Brain pericyte (primary cell): Measurements from ENCODE around the gene ZSCAN31.
"Not testable (repeated sequence)": the region's sequence is repeated elsewhere in the genome, so short reads cannot be mapped to it uniquely, and the experiment has no call there.

ENCODE experiments used
- DNase-seq: peaks from one replicate; pipeline ENCODE4 v3.0.0-alpha.2; 2012; ENCODE audit warnings: low read depth, low spot score

The ZSCAN31 gene

DNA sequence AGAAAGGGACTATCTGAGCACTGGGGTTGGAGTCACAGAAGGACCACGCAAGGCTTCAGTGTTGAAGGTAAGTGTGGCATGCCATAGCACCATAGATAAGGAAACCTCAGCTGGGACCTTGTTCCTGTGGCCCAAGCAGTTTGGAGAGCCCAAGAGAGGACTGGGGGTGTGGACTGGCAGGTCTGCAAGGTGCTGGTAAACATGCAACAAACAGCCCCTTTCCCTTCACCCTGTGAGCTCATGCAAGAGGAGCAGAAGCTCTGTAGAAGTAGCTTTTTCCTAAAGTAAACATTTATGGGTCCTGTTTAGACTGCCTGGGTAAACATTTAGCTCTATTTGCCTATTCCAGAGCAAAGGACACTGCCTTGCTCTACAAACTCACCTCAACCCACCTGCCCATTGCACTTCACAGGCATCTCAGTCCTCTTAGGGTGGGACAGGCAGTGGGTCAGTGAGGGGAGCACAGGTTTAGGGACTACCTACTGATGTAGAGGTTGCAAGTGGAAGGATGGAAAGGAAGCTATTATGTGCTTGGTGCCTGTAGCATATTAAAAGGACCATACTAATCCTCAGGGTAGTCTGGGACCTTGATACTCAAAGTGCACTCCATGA lies 12.0 kb downstream of the ZSCAN31 start:
- no peak for DNase-seq

DNA sequence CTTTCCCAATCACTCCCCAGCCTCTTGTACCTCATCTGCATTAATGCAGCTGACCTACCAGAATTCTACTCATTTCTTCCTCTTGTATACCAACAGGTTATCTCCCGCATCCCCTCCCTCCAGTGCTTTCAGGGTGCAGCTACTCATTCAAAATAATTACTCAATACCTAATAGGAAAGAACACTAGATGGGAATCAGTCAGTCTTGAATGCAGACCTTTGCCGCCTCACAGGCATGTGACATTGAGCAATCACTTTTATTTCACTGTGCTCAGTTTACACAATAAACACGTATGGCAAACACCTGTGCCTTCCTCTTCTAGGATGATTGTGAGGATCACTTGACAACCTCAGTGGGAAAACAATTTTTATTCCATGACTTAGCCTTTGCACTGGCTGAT lies 13.3 kb downstream of the ZSCAN31 start:
- DNase-seq = no peak

DNA sequence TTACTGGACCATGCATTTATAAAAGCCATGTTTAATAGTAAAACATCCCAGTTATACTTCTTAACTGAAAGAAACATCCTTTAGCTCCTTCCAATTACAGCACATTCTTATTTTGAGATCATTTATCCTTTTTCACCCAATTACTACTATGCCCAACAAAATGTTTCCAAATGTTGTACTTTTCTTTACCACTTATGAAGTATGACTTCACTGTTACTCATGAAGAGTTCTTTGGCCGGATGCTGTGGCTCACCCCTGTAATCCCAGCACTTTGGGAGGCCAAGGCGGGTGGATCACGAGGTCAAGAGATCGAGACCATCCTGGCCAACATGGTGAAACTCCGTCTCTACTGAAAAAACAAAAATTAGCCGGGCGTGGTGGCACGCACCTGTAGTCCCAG lies 18.1 kb downstream of the ZSCAN31 start:
- DNase-seq = not testable (repeated sequence)

DNA sequence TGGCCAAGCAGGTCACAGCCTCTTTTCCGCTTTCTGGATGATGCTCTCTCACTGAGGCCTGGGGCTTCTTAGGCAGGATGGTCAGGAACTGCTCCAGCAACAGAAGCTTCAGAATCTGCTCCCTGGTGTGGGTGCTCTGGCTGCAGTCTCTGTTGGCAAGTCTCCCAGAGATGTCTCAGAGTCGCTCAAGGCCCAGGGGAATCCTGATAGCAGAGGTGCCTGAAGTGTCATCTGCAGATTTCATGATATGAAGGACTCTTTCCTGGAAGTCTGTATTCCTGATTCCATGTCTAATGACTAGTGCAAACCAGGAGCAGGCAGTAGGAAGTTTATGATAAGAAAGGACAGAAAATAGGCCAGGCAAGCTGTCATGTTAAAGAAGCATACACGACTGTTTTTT lies 20.3 kb downstream of the ZSCAN31 start:
- no peak for DNase-seq

DNA sequence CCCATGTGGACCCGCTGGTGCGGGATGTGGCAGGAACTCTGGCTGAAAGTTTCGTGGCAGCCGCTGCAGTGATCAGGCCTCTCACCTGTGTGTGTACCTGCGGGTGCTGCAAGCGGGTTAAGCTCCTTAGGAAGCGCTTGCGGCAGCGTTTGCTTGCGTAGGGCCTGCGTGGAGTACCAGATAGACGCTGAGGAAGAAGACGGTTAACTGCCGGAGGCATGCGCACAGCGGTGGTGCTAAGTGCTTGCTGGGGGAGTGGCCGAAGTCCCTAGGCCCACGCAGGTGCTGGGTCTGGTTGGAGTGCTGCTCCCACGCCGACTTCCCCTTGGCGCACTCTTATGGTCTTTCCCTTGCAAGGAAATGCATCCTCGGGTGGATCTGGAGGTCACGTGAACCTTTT lies 23.0 kb downstream of the ZSCAN31 start:
- no peak for DNase-seq

DNA sequence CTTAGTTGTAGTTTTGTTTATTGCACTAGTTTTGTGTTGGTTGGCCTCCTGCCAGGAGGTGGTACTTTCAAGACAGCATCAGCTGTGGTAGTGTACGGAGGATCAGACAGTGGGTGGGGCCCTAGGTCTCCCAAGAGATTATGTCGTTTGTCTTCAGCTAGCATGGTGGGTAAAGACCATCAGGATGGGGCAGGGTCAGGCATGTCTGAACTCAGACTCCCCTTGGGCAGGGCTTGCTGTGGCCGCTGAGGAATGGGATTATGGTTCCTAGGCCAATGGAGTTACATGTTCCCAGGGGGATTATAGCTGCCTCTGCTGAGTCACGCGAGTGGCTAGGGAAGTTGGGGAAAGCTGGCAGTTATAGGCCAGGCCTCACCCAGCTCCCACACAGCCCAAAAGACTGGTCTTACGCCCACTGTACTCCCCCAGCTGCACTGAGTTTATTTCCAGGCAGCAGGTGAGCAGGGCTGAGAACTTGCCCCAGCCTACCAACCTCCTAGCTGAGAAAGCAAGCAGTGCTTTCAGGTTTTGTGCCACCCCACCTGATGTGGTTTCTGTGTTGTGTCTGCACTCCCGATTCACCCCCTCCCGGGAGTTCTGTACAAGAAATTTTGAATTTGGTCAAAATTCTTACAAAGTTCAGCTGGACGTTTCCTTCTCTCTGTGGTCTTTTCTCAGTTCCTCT lies 24.7 kb downstream of the ZSCAN31 start:
- no peak for DNase-seq

DNA sequence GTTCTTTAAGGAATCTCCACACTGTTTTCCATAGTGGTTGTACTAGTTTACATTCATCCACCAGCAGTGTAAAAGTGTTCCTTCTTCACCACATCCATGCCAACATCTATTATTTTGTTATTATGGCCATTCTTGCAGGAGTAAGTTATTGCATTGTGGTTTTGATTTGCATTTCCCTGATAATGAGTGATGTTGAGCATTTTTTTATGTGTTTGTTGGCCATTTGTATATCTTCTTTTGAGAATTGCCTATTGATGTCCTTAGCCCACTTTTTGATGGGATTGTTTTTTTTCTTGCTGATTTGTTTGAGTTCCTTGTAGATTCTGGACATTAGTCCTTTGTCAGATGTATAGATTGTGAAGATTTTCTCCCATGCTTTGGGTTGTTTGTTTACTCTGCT lies 29.6 kb downstream of the ZSCAN31 start:
- not testable (repeated sequence) for DNase-seq

DNA sequence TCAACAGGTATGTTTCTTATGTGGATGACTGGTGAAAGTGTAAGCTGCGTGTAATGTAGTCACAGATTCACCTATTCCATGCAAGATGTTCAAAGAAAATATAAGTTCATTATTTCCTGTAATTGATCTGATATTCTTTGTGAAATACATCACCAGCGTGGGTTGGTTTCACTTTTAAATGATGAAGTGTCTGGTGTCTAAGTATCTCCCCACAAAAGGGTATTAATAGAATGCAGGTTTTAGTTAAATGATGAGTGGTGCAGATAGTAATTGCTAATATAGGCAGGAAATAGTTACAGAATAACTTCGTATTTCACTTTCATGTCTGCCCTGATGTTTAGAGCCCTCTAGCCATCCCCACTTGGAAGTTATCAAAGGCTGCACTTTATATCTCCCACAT lies 32.4 kb downstream of the ZSCAN31 start:
- no peak for DNase-seq

DNA sequence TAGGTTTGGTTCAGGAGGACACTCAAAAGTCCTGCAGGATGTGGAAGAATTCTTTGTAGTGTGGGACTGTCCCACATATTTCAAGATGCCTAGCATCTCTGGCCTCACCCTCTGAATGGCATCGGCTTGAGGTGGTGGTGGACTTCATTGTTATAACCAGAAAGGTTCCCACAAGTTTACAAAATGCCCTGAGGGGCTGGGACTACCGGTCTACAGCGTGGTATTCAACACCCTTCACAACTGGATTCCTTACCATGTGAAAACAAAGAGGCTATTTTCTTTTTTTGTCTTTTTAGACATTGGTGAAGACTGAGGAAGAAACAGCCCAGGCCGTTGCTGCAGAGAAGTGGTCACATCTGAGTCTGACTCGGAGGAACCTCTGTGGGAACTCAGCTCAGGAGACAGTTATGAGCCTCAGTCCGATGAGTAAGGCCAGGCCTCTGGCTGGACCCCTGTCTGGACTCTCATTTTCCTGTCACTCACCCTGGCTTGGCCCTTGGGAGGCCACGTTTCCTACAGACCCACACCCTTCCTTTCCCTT lies 39.4 kb downstream of the ZSCAN31 start:
- no peak for DNase-seq

DNA sequence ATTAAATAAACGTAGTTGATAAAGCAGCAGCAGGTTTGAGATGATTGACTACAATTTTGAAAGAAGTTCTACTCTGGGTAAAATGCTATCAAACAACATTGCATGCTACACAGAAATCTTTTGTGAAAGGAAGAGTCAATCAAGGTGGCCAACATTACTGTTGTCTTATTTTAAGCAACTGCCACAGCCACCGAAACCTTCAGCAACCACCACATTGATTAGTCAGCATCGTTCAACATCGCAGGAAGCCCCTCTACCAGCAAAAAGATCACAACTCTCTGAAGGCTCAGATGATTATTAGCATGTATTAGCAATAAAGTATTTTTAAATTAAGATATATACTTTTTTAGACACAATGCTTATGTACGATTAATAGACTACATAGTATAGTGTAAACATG lies 40.6 kb downstream of the ZSCAN31 start:
- DNase-seq = no peak

DNA sequence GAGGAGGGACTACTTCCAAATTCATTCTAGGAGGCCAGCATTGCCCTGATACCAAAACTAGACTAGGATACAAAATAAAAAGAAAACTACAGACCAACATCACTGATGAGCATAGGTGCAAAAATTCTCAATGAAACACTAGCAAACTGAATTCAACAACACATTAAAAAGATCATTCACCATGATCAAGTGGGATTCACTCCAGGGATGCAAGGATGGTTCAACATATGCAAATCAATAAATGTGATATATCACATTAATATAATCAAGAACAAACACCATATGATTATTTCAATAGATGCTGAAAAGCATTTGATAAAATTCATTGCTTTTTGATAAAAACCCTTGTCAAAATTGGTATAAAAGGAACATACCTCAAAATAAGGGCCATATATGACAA lies 44.4 kb downstream of the ZSCAN31 start:
- DNase-seq = no peak

DNA sequence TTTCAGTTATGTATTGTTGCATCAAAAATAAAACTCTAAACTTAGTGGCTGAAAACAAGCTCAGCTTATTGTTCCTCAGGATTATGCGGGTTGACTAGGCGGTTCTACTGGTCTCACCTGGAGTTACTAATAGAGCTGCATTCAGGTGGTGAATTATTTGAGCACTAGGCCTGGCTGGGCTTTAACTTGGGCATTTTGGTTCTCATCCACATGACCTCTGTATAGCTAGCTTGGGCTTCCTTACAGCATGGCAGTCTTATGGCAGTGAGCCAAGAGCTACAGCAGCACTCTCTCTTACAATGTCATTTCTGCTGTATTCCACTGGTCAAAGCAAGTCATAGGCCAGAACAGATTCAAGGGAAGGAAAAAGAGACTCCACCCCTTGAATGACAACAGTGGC lies 53.0 kb downstream of the ZSCAN31 start:
- DNase-seq = no peak

DNA sequence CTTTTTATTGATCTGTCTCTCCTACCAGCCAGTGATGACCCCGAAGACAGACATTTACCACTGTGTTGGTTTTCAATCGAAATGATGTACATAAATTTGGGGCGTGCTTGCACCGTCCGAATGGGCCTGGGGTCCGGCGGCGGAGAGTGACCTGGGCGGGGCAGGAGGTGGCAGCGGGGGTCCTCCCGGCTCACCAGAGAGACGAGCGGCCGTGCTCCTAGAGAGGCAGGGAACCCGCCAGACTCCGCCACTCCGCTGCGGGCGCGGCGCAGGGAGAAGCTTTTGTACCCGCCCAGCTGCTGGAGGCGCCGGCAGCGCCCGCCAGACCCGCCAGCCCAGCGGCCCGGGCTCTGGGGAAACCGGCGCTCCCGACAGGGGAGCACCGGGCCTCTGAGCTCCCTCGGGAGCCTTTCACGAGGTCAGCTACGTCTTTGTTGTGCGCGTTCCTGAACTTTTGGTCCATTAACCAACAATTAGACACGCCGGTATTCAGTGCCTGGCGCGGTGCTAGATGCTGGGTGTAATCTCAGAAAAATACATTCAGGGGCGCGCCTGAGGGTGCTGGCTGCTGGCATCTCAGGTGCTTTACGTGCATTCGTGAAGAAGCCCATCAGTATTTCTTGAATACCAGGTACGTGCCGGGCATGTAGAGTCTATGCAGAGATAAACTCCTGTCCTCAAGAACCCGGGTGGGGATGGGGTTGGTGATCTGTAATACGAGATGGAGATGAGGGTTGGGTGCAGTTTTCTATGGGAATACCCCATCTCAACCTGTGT lies 54.5 kb downstream of the ZSCAN31 start, which contains the start of gene PGBD1:
Gene PGBD1, plus strand, starts transcription at position 285 of the 777 bp plus-strand sequence. CDS start 2,242 bp downstream, outside the sequence.
- no peak for DNase-seq

DNA sequence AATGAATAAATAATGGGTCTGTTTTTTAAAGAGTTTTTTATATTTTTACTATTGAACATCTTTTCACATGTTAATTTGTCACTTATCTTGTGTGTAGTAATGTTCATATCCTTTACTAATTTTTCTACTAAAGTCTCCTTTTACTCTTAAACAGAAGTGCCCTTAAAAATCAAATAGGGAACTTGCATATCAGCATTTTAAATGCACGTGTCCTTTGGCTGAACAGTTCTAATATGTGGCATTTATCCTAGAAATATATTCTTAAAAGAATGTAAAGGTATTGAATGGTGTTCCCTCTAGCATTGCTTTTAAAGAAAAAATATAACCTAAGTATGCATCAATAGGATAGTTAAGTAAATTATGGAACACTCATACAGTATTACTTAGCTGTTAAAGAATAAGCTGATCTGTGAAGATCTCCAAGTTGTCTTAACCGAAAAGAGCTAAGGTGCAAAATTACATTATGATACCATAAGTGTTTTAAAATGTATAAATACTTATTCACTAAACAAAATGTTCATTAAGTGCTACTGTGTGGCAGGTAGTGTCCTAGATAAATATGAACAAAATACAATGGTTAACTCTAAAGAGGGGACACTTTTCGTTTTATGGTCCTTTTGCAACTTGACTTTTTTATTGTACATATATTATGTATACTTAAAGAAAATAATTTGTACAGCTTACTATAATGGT lies 55.2 kb downstream of the ZSCAN31 start:
- DNase-seq = no peak

DNA sequence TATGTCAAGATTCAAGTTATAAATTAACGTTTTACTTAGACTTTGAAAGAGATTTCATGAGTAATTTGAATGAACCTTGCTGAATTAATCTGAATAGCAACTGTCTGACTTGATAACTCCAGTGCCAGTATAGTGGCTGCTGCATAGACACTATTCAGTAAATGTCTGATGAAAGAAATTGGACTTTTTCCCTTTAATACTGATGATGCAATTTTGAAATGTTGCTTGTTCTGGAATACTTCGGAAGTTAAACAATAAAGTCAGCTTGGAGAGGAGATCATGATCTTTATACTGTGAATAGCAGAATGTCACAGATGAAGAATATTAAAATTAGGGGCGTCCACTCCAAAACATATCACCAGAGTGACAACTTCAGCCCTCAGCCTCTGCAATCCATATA lies 58.2 kb downstream of the ZSCAN31 start:
- no peak for DNase-seq

DNA sequence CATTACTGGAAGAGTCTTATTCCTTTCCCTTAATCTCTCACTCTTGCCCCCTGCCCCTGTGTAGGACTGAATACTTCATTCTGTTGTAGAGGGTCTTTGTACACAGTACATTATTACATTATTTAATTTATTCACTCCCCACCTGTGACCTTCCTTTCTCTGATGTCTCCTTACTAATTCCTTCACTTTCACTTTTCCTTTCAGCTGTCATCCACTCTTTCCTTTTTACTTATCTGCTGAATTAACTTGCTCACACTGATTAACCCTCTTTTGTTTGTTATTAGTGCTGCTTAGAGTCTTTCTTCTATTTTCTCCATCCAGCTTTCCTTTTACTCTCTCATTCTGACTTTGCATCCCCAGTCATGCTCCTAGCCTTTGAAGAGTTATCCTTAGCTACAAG lies 61.1 kb downstream of the ZSCAN31 start:
- DNase-seq = no peak
